Skeletal muscle tissue (tissue), 4 donors: ENCODE data around the gene TTC16. TPM values are rescaled to one million over a fixed set of nuclear protein-coding genes. Genes with fewer than 3 reads are reported as not detected.

ENCODE experiments used
- H3K27ac ChIP-seq: one replicate; pipeline ENCODE4 v1.7.0; 2013; ENCODE audit warnings: mild to moderate bottlenecking, low read depth, low read length, inconsistent platforms
- H3K27me3 ChIP-seq, 3 donors: one replicate each; pipeline ENCODE4 v1.7.0; 2013; ENCODE audit warnings: low read length in 3 of 3; ENCODE audit not compliant: control insufficient read depth in 3 of 3, insufficient read depth in 3 of 3
- H3K36me3 ChIP-seq, 3 donors: one replicate each; pipeline ENCODE4 v1.7.0; 2013; ENCODE audit warnings: low read length in 3 of 3; ENCODE audit not compliant: control insufficient read depth in 3 of 3, insufficient read depth in 3 of 3
- H3K4me1 ChIP-seq, 3 donors: one replicate each; pipeline ENCODE4 v1.7.0; 2013; ENCODE audit warnings: low read length in 3 of 3, mild to moderate bottlenecking in 3 of 3; ENCODE audit not compliant: control insufficient read depth in 3 of 3, insufficient read depth in 3 of 3
- H3K4me3 ChIP-seq, 3 donors: one replicate each; pipeline ENCODE4 v1.7.0; 2013; ENCODE audit warnings: low read length in 3 of 3
- H3K9ac ChIP-seq, 3 donors: one replicate each; pipeline ENCODE4 v1.7.0; 2013; ENCODE audit warnings: low read length in 3 of 3, mild to moderate bottlenecking in 3 of 3, moderate library complexity in 2 of 3, low read depth in 1 of 3
- H3K9me3 ChIP-seq, 3 donors: one replicate each; pipeline ENCODE4 v1.7.0; 2013; ENCODE audit warnings: low read length in 3 of 3; ENCODE audit not compliant: control insufficient read depth in 3 of 3
- total RNA-seq: library from RNA; depleted of rRNA; stranded (reverse); fragments of >200 nt; gene quantifications from one replicate; pipeline ENCODE4 v1.2.3, GENCODE V29; 2014
- donor health status: Osteomylitis.

The TTC16 gene
- total RNA-seq, 1 donor from 2014 or later, result not detected

DNA sequence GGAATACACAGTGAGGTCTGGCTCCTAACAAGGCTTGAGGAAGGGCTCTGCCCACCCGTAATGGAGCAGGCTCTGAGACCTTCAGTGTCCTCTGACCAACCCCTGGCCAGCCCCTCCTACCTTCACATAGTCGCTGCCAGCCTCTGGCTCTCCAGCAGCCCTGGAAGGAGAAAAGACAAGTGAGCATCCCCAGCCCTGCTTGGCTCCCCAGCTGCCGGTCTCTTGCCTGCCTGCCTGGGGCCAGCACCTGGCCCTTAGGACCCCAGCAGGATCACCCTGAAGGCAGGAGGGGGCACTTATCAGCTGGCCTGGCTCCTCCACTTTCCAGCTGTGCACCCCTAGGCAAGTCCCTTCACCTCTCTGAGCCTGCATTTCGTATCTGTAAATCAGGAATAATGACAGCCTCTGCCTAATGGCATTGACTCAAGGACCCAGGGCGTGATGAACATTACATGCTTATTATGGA, 45.6 kb downstream of the TTC16 start:
- no peaks in the 10 kb centered on the region for H3K9me3 ChIP-seq
- peaks cover 20 to 32% (median 27%) of the 10 kb centered on the region in 3 donors for H3K4me1 ChIP-seq
- H3K27ac ChIP-seq, result peak overlapping the region; percentile 72

DNA sequence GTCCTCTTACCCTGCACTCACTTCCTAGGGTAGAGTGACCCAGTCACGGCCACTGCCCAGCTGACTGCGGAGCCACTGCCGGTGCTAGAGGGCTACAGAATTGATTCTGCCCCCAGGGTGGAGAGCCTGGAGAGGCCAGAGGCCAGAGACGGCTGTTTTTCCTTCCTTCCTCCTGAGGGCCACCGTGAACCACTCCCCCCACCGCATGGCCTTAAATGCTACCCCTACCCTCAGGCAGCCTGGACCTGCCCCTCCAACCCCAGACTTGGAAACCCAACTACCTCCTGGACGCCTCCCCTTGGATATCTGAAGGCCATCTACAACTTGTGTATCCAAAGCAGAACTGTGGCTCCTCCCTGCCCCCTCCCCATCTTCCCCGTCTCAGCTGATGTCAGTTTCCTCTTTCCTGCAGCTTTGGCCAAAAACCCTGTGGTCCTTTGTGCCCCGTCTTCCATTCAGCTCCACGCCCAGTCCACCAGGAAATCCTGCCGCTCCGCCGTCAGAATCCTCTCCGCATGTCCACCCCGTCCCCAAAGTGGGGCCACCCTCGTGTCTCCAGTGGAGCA, 46.3 kb downstream of the TTC16 start:
- Histone ChIP-seq H3K27me3 (peaks cover 5 to 7% (median 6%) of the 10 kb centered on the region in 3 donors), H3K27ac (peak overlapping the region; percentile 72), H3K9ac (peak overlapping the region; percentile 10 to 40 (median 23)), H3K9me3 (no peaks in the 10 kb centered on the region), H3K4me3 (peak overlapping the region in 1 of 3 donors; percentile 22), H3K4me1 (peaks cover 26 to 37% (median 32%) of the 10 kb centered on the region in 3 donors), H3K36me3 (no peaks in the 10 kb centered on the region)

More for the DNA sequence above, 45.6 kb downstream of the TTC16 start:
- Histone ChIP-seq H3K27me3 (peaks cover 5 to 7% (median 6%) of the 10 kb centered on the region in 3 donors), H3K4me3 (peak overlapping the region in 2 of 3 donors; percentile 31 to 49), H3K9ac (peak overlapping the region in 1 of 3 donors; percentile 33), H3K36me3 (no peaks in the 10 kb centered on the region)

DNA sequence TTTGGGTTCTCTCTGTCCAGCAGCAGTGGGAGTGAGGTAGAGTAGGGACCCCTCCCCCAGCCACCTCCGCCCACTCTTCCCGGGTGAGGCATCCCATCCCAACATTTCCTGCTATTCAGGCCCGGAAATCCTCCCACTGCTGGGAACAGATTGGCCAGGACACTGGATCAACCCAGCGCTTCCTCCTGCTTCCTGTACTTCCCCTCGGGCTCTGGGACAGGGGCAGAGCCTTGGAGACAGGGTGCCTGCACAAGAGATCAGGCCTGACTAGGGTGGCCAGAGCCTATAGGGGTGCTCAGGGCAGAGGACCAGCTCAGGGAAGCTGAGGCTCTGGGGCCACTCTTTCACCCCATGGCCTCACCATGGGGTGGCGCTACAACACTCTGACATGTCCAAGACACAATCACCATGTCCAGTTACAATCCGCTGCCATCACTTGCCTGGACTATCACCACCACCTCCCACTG, 48.1 kb downstream of the TTC16 start:
- H3K9ac ChIP-seq, result no peak overlapping the region
- H3K4me1 ChIP-seq, result peaks cover 37 to 49% (median 44%) of the 10 kb centered on the region in 3 donors
- H3K4me3 ChIP-seq, result no peak overlapping the region

DNA sequence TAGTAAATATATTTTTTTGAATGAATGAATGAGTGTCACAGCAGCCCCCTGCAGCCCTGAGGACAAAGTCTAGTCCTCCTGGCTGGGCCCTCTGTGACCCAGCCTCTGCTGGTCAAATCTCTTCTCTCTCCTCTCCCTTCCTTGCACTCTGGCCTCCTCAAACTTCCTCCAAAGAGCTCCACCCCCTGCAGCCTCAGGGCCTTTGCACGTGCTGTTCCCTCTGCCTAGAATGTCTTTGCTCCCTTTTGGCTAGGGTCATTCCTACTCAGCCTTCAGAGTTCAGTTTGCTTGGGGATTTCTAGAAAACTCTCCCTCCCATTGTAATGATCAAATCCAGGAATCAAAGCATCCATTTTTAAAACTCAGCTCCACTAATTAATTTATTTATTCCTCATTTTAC, 49.5 kb downstream of the TTC16 start:
- peaks cover 0 to 7% (median 5%) of the 10 kb centered on the region in 3 donors for H3K27me3 ChIP-seq
- H3K9me3 ChIP-seq, result no peaks in the 10 kb centered on the region
- H3K4me1 ChIP-seq, result peaks cover 45 to 56% (median 53%) of the 10 kb centered on the region in 3 donors
- no peaks in the 10 kb centered on the region for H3K36me3 ChIP-seq
- H3K9ac ChIP-seq, result no peak overlapping the region
- H3K4me3 ChIP-seq, result no peak overlapping the region
- no peak overlapping the region for H3K27ac ChIP-seq

More for the DNA sequence above, 48.1 kb downstream of the TTC16 start:
- Histone ChIP-seq H3K27ac (peak overlapping the region; percentile 72), H3K9me3 (no peaks in the 10 kb centered on the region), H3K27me3 (peaks cover 0 to 7% (median 5%) of the 10 kb centered on the region in 3 donors), H3K36me3 (no peaks in the 10 kb centered on the region)

DNA sequence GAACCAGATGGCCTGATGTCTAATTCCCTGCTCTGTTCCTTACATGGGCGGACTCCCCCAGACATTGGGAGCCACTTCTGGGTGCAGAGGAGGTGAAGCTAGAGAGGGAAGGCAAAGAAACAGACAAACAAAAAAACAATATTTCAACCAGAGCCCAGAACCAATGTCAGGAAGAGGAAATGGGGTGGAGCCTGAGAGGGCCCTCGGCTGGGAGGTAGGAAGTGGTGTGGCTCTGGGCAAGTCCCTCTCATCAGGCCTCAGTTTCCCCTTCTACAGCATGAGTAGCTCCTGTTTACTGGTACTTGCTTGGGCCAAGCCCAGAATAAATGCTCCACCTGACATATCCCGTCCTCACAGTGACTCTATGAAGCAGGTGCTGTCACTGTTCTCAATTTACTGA, 51.5 kb downstream of the TTC16 start:
- Histone ChIP-seq H3K4me3 (no peak overlapping the region), H3K27ac (peak overlapping the region; percentile 75), H3K9ac (peak overlapping the region in 2 of 3 donors; percentile 19 to 22), H3K4me1 (peaks cover 47 to 58% (median 51%) of the 10 kb centered on the region in 3 donors), H3K27me3 (peaks cover 0 to 5% (median 5%) of the 10 kb centered on the region in 3 donors), H3K36me3 (no peaks in the 10 kb centered on the region), H3K9me3 (no peaks in the 10 kb centered on the region)

DNA sequence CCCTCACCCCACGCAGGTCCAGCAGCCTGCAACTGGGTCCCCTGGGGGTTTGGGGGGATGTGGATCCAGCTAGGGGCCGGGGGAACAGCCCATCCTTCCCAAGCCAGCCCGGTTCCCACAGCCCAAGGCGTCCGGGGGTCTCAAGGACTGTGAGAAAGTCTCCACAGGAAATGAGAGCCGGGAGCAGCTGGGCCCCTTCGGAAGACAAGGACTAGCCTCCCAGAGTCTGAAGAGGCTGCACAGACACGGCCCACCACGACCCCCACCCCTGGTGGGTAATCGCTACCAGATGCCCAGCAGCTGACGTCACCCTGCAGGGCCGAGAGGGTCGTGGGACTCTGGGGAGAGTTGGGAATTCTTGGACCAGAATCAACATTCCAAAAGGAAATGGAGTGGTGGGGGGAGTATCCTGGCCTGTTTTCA, 52.0 kb downstream of the TTC16 start:
- peak overlapping the region; percentile 20 to 49 (median 38) for H3K4me3 ChIP-seq

DNA sequence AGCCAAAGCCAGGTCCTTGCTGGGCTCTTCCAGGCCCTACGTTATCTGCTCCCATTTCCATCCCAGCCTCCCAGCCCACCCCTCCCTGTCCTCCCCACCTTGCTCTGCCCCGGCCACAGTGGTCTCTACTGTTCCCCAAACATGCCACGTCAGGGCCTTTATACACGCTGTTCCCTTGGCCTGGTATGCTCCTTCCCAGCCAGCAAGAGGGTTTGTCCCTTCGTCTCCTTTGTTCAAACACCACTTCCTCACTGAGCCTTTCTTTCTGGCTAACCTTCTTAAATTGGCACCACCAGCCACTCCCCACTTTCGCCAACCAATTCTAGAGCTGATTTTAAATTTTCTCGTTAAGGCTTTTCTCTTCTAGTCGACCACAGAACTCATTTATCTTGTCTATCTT, 52.8 kb downstream of the TTC16 start:
- Histone ChIP-seq H3K4me3 (peak overlapping the region in 2 of 3 donors; percentile 20 to 38), H3K9me3 (no peaks in the 10 kb centered on the region), H3K36me3 (no peaks in the 10 kb centered on the region), H3K27ac (peak overlapping the region; percentile 75), H3K9ac (peak overlapping the region in 1 of 3 donors; percentile 14), H3K27me3 (peaks cover 0 to 5% (median 2%) of the 10 kb centered on the region in 3 donors), H3K4me1 (peaks cover 41 to 49% (median 46%) of the 10 kb centered on the region in 3 donors)

More for the DNA sequence above, 52.0 kb downstream of the TTC16 start:
- peak overlapping the region; percentile 14 to 45 (median 22) for H3K9ac ChIP-seq
- H3K36me3 ChIP-seq, result no peaks in the 10 kb centered on the region
- peak overlapping the region; percentile 75 for H3K27ac ChIP-seq
- peaks cover 42 to 53% (median 46%) of the 10 kb centered on the region in 3 donors for H3K4me1 ChIP-seq
- H3K27me3 ChIP-seq, result peaks cover 0 to 5% (median 3%) of the 10 kb centered on the region in 3 donors
- no peaks in the 10 kb centered on the region for H3K9me3 ChIP-seq

DNA sequence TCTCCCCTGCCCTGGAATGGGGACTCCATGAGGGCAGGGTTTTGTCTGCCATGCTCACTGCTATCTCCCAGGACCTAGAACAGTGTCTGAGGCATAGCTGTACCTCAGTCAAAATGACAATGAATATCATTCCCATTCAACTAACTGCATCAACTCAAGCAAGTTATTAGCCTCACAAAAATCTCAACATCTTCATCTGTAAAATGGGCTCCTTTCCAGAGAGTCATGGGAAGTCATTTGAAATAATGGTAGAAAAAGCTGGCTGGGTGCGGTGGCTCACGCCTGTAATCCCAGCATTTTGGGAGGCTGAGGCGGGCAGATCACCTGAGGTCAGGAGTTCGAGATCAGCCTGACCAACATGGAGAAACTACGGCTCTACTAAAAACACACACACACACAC, 53.2 kb downstream of the TTC16 start:
- Histone ChIP-seq H3K9me3 (no peaks in the 10 kb centered on the region), H3K36me3 (no peaks in the 10 kb centered on the region), H3K4me1 (peaks cover 40 to 46% (median 45%) of the 10 kb centered on the region in 3 donors), H3K9ac (no peak overlapping the region), H3K27me3 (peaks cover 0 to 5% (median 0%) of the 10 kb centered on the region in 3 donors), H3K27ac (peak overlapping the region; percentile 75), H3K4me3 (peak overlapping the region in 1 of 3 donors; percentile 24)

DNA sequence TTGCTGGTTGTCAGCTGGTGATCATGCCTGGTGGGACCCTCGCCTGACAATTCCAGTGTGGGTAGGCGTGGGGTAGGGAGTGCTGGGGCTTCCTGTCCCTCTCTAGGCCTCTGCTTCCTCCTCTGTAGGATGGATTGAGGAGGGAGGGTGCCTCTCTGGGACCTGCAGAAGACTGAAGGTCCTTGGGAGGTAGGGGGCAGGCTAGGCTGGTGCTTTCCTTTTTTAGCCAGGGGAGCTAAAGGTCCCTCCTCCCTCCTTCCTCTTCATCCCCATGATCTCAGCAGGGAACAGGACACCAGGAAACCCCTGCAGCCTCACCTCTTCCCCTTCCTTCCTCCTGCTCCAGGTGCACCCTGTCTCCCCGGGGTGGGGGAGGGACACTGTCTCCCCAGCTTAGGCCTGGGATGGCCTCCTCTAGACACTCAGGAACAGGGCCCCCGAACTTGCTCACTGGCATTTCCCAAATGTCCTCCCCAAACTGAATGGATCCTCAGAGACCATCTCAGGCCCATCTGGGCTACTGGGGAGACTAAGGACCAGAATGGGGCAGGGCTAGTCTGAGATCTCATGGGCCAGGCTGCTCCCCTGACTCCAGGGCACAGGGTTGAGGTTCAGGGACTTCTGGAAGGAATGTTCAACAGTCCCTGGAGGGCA, 54.2 kb downstream of the TTC16 start:
- no peaks in the 10 kb centered on the region for H3K27me3 ChIP-seq
- H3K4me3 ChIP-seq, result peak overlapping the region; percentile 69 to 77 (median 74)
- H3K9ac ChIP-seq, result peak overlapping the region; percentile 55 to 74 (median 70)
- H3K9me3 ChIP-seq, result no peaks in the 10 kb centered on the region
- peaks cover 38 to 42% (median 40%) of the 10 kb centered on the region in 3 donors for H3K4me1 ChIP-seq
- H3K27ac ChIP-seq, result peak overlapping the region; percentile 69
- H3K36me3 ChIP-seq, result no peaks in the 10 kb centered on the region

DNA sequence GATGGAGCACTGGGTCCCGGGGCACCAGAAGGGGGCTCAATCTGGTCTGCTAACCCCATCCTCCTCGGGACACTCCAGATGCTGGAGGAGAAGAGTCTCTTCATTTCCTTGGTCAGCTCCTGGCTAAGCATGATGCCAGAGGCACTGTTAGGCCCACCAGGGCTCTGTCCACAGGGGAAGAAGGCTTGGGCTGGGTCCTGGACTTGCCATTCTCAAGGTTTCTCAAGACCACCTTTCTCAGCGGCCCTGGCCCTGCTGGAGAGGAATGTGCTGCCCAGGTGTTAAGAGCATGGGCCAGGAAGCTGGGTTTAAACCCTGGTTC, 54.7 kb downstream of the TTC16 start:
- H3K9ac ChIP-seq, result peak overlapping the region; percentile 55 to 74 (median 70)
- no peaks in the 10 kb centered on the region for H3K27me3 ChIP-seq
- peak overlapping the region; percentile 69 to 77 (median 74) for H3K4me3 ChIP-seq
- no peaks in the 10 kb centered on the region for H3K9me3 ChIP-seq
- H3K27ac ChIP-seq, result peak overlapping the region; percentile 69
- no peaks in the 10 kb centered on the region for H3K36me3 ChIP-seq
- H3K4me1 ChIP-seq, result peaks cover 38 to 39% (median 38%) of the 10 kb centered on the region in 3 donors
